DND-41 (cell line): ENCODE measurements around the gene GSDMA.

Experiments used
- EZH2 ChIP-seq: IDR thresholded peaks from 3 replicates; pipeline ENCODE4 v1.6.1; 2012; ENCODE audit warnings: borderline replicate concordance, low read depth, mild to moderate bottlenecking, moderate library complexity, low read length, inconsistent platforms; ENCODE audit not compliant: severe bottlenecking
- TF ChIP-seq, protein P1 (sequence below): IDR thresholded peaks from 2 replicates; pipeline ENCODE4 v1.5.1; 2012; ENCODE audit warnings: borderline replicate concordance, low read length, moderate library complexity, mild to moderate bottlenecking; ENCODE audit not compliant: poor library complexity, severe bottlenecking; ENCODE audit errors: extremely low read depth

DNA sequence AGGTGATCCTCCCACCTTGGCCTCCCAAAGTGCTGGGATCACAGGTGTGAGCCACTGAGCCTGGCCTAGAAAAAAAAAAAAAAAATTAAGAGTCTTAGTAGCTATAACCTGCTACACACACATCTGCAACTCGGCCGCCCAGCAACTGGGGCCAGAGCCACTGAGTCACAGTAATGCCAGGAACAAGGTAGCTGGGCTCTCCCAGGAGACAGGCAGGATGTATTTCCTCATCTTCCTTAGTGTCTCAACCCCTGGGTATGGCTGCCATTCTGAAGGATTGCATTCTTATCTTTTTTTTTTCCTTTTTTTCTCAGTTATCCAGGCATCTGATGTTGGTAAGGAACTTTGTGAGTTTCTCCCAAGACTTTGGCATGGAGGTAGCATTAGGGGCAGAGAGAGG is 10.7 kb downstream of the GSDMA start:
- TF ChIP-seq, protein P1, sequence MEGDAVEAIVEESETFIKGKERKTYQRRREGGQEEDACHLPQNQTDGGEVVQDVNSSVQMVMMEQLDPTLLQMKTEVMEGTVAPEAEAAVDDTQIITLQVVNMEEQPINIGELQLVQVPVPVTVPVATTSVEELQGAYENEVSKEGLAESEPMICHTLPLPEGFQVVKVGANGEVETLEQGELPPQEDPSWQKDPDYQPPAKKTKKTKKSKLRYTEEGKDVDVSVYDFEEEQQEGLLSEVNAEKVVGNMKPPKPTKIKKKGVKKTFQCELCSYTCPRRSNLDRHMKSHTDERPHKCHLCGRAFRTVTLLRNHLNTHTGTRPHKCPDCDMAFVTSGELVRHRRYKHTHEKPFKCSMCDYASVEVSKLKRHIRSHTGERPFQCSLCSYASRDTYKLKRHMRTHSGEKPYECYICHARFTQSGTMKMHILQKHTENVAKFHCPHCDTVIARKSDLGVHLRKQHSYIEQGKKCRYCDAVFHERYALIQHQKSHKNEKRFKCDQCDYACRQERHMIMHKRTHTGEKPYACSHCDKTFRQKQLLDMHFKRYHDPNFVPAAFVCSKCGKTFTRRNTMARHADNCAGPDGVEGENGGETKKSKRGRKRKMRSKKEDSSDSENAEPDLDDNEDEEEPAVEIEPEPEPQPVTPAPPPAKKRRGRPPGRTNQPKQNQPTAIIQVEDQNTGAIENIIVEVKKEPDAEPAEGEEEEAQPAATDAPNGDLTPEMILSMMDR, result no peak
- no peak for TF ChIP-seq EZH2
